Thymus (tissue), 11 donors: Measurements from ENCODE around the gene PRKAG2. TPM values are rescaled to one million over a fixed set of nuclear protein-coding genes. Genes with fewer than 3 reads are reported as not detected.
"Not testable (repeated sequence)": the region's sequence is repeated elsewhere in the genome, so short reads cannot be mapped to it uniquely, and the experiment has no call there.

ENCODE experiments used
- DNase-seq, 9 donors: peaks; one replicate each; pipeline ENCODE4 v3.0.0-alpha.2; 2013; ENCODE audit warnings: low spot score in 9 of 9, low read depth in 6 of 9, missing footprints in 1 of 9
- H3K27ac ChIP-seq, 2 donors: one replicate each; pipeline ENCODE4 v1.5.1; 2013; ENCODE audit warnings: control low read depth in 1 of 2, low read depth in 1 of 2, low read length in 1 of 2, mild to moderate bottlenecking in 1 of 2, moderate library complexity in 1 of 2
- H3K27me3 ChIP-seq, 2 donors: one replicate each; pipeline ENCODE4 v1.5.1; 2013; ENCODE audit warnings: low read length in 1 of 2; ENCODE audit not compliant: control insufficient read depth in 2 of 2, insufficient read depth in 1 of 2
- H3K36me3 ChIP-seq, 2 donors: one replicate each; pipeline ENCODE4 v1.5.1; 2013; ENCODE audit warnings: low read length in 1 of 2, mild to moderate bottlenecking in 1 of 2, moderate library complexity in 1 of 2; ENCODE audit not compliant: control insufficient read depth in 2 of 2, insufficient read depth in 2 of 2
- H3K4me1 ChIP-seq, 2 donors: one replicate each; pipeline ENCODE4 v1.5.1; 2013; ENCODE audit warnings: low read length in 2 of 2; ENCODE audit not compliant: control insufficient read depth in 2 of 2, insufficient read depth in 2 of 2
- H3K4me3 ChIP-seq, 2 donors: one replicate each; pipeline ENCODE4 v1.5.1; 2013; ENCODE audit warnings: low read length in 2 of 2, control low read depth in 1 of 2, mild to moderate bottlenecking in 1 of 2
- H3K9me3 ChIP-seq, 2 donors: one replicate each; pipeline ENCODE4 v1.5.1; 2013; ENCODE audit warnings: low read length in 1 of 2, mild to moderate bottlenecking in 1 of 2; ENCODE audit not compliant: control insufficient read depth in 2 of 2, insufficient read depth in 1 of 2
- WGBS: extraction: QIAGEN DNeasy Blood & Tissue Kit; methylation state at CpG from one replicate; pipeline ENCODE4 v1.1.7; 2013; 5-methylcytosine and 5-hydroxymethylcytosine counted together
- polyA plus RNA-seq: library from polyadenylated mRNA; stranded (reverse); fragments of 200-250 nt; gene quantifications from one replicate; pipeline ENCODE4 v1.2.3, GENCODE V29; 2013
- total RNA-seq: library from RNA; stranded (reverse); fragments of 120-200 nt; gene quantifications from one replicate; pipeline ENCODE4 v1.2.4, GENCODE V29; 2013
- donor health status: healthy.

The PRKAG2 gene
- total and polyA plus RNA-seq, 2 donors: 5.1 to 33.7 TPM

DNA sequence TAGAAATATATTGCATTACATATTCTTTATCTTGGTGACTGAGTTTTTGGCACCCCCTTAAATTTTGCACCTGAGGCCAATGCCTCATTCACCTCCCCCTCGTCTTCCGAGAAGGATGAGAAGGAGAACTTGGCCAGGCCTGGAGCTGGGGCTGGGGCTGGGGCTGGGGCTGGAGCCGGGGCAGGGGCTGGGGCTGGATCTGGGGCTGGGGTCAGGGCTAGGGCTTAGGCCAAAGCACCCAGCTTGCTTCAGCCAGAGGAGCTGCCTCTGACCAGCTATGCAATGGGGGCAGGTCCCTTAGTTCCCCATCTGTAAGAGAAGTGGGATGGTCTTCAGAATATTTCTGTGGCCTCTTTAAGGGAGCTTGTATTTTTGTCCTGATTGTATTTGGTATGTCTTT is 3.8 kb upstream of the PRKAG2 start:
- Histone ChIP-seq H3K4me1 (peaks cover 4 to 16% of the 10 kb centered on the region in 2 donors), H3K4me3 (no peak overlapping the region), H3K27ac (no peak overlapping the region), H3K36me3 (no peaks in the 10 kb centered on the region), H3K27me3 (peaks cover 23 to 56% of the 10 kb centered on the region in 2 donors), H3K9me3 (peaks cover 0 to 7% of the 10 kb centered on the region in 2 donors)
- no peak for DNase-seq
- WGBS: 95% methylated on average over 3 of the region's 3 CpGs

DNA sequence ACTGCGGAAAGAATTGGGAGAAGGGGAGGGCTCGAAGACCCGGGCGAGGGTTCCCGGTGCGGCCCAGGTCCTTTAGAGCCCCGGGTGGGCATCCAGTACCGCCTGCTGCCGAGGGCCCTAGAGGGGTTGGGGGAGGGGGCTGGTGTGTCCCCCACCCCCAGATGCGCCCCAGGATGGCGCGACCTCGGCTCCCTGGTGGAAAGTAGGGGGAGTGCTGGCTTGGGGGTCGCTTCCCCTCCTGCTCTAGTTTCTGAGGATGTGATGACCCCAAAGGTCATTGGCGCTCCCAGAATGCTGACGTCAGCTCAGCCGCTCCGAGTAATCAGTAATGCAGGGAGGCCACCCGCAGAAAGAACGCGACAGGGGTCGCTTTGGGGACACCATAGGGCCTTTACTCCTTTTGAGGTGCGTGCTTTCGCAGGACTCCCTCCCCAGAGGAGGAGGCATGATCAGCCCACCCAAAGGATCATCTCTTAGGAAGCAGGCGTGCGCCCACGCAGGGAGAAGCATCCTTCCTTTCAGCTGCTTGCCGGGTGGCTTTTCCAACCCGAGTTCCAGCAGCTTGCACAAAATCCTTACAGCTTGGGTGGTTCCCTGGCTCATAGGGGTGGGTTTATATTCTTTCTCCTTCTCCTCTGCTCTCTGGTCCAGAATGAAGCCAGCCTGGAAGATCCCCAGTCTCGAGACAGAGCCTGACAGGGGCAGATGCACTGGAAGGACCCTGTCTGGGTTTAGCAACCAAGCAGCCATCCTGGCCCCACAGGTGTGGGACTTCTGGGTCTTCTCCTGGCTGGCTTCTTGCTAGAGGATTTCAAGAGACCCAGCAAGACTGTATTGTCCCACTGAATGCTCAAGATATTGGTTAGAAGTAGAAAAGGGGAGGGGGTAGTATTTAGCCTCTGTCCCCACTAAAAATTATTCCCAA is 1.3 kb upstream of the PRKAG2 start:
- Histone ChIP-seq H3K27me3 (peaks cover 32 to 67% of the 10 kb centered on the region in 2 donors), H3K4me1 (peaks cover 4 to 24% of the 10 kb centered on the region in 2 donors), H3K4me3 (peak overlapping the region in 1 of 2 donors; percentile 69), H3K9me3 (peaks cover 0 to 7% of the 10 kb centered on the region in 2 donors), H3K27ac (no peak overlapping the region), H3K36me3 (no peaks in the 10 kb centered on the region)
- WGBS: 45% methylated on average over 30 of the region's 30 CpGs
- DNase-seq: no peak

DNA sequence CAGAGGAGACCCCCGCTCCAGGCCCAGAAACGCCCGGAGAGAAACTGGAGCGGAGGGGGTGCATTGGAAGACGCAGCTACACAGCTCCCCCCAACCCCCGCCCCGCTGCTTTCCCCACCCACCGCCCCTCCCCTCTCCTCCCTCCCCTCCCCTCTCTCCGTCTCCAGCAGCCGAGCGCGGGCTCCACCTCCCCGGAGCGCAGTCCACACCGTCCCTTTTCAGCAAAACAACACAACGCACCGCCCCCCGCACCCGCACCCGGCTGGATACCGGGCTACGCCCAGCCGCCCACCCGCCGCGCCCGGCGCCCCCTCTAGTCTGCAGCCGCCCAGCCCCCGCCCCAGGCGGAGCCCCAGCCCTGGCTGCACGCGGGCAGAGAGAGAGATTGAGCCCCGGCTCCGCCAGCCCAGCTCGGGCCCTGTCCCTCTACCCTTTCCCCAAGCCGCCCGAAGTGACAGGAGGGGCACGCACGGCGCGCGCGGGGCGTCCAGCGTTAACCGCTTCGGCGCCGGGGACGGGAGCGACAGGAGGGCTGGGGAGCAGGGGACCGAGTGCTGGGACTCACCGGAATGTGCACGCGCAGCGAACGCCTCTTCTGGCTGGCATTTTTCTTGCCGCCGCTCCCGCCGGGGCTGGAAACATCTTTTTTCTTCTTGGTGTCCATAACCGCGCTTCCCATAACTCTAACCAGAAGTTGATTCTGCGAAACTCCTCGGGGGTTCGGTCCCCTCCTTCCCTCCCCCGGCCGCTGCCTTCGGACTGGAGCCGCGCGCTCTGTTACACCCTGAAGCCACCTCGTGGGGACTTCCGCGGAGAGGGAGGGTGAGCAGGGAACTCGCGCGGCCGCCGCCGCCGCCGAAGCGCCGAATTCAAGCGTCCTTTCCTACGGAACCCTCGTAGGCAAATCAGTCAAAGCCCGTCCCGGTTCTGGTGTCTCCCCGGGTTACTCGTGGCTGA is 695 bp downstream of the PRKAG2 start:
- peaks cover 4 to 24% of the 10 kb centered on the region in 2 donors for H3K4me1 ChIP-seq
- H3K27me3 ChIP-seq: peaks cover 32 to 71% of the 10 kb centered on the region in 2 donors
- peak overlapping the region; percentile 32 to 81 for H3K27ac ChIP-seq
- WGBS: under 1% methylated on average over 93 of the region's 93 CpGs
- peaks cover 0 to 7% of the 10 kb centered on the region in 2 donors for H3K9me3 ChIP-seq
- H3K36me3 ChIP-seq: no peaks in the 10 kb centered on the region
- peak in 5 of 9 donors; percentile 7 to 55 (median 28) for DNase-seq
- H3K4me3 ChIP-seq: peak overlapping the region; percentile 53 to 69

- WGBS: 87% methylated on average over 4 of the region's 4 CpGs
- not testable (repeated sequence) for H3K4me3 ChIP-seq, H3K9me3 ChIP-seq, DNase-seq, H3K36me3 ChIP-seq, H3K27ac ChIP-seq
- Histone ChIP-seq H3K27me3 (peaks cover 32 to 66% of the 10 kb centered on the region in 2 donors), H3K4me1 (peaks cover 4 to 24% of the 10 kb centered on the region in 2 donors)
These were observed 2.4 kb downstream of the PRKAG2 start for GRCh38 chr7:151874479-151874878.

DNA sequence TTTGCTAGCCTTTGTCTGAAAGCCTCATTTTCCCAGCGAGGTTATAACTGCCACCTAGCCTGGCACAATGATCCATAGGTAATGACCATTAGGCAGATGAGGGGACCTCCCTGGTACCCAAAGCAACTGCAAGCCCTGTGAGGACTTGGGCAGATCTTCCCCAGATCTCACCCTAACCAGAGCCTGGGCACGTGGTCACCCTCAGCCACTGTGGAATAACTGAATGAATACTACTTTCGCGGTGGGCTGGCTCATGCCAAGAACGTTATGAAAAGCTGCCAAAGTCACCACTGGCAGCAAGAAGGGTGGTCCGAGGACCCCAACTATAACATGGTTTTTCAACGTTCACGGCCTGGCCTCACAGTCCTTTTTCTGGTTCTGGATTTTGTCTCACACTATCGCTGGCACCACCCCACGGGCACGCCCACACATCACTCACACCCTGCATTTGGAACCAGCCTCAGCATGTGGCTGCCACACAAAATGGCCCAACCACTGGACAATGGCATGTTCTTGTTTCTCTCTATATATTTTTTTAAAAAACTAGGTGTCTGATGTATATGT is 3.4 kb downstream of the PRKAG2 start:
- H3K27me3 ChIP-seq: peaks cover 30 to 57% of the 10 kb centered on the region in 2 donors
- WGBS: 86% methylated on average over 11 of the region's 11 CpGs

GRCh38 chr7:151872531-151873401 is 4.1 kb downstream of the PRKAG2 start:
- DNase-seq: no peak
- no peak overlapping the region for H3K4me3 ChIP-seq
- peaks cover 28 to 49% of the 10 kb centered on the region in 2 donors for H3K27me3 ChIP-seq
- no peaks in the 10 kb centered on the region for H3K36me3 ChIP-seq
- no peak overlapping the region for H3K27ac ChIP-seq
- H3K4me1 ChIP-seq: peaks cover 4 to 21% of the 10 kb centered on the region in 2 donors
- 94% methylated on average over 16 of the region's 16 CpGs for WGBS
- H3K9me3 ChIP-seq: peaks cover 0 to under 1% of the 10 kb centered on the region in 2 donors

More for the DNA sequence above, 3.4 kb downstream of the PRKAG2 start:
- Histone ChIP-seq H3K4me3 (no peak overlapping the region), H3K27ac (no peak overlapping the region), H3K36me3 (no peaks in the 10 kb centered on the region), H3K9me3 (peaks cover 0 to 7% of the 10 kb centered on the region in 2 donors), H3K4me1 (peaks cover 4 to 24% of the 10 kb centered on the region in 2 donors)
- no peak for DNase-seq

- no peak overlapping the region for H3K27ac ChIP-seq
- H3K4me3 ChIP-seq: no peak overlapping the region
- H3K27me3 ChIP-seq: peaks cover 22 to 41% of the 10 kb centered on the region in 2 donors
- peaks cover 4 to 17% of the 10 kb centered on the region in 2 donors for H3K4me1 ChIP-seq
- WGBS: 93% methylated on average over 7 of the region's 7 CpGs
- DNase-seq: no peak
- no peaks in the 10 kb centered on the region for H3K36me3 ChIP-seq
- H3K9me3 ChIP-seq: no peaks in the 10 kb centered on the region
These were observed 5.0 kb downstream of the PRKAG2 start for GRCh38 chr7:151871904-151872303.

GRCh38 chr7:151871189-151871735 is 5.7 kb downstream of the PRKAG2 start:
- Histone ChIP-seq H3K4me1 (peaks cover 1 to 10% of the 10 kb centered on the region in 2 donors), H3K9me3 (no peaks in the 10 kb centered on the region), H3K27ac (no peak overlapping the region), H3K36me3 (no peaks in the 10 kb centered on the region), H3K4me3 (no peak overlapping the region), H3K27me3 (peaks cover 15 to 35% of the 10 kb centered on the region in 2 donors)
- no peak for DNase-seq
- 97% methylated on average over 13 of the region's 13 CpGs for WGBS
